Activated T-helper 1 cell treated with Interleukin-2 at 50 U/mL for 16 hours (primary cell): Measurements from ENCODE around the gene LRRC7.
"Not testable (repeated sequence)": the region's sequence is repeated elsewhere in the genome, so short reads cannot be mapped to it uniquely, and the experiment has no call there.

ENCODE experiments used
- DNase-seq: peaks from one replicate; pipeline ENCODE4 v3.0.0-alpha.2; 2020; ENCODE audit warnings: low read depth

The LRRC7 gene

DNA sequence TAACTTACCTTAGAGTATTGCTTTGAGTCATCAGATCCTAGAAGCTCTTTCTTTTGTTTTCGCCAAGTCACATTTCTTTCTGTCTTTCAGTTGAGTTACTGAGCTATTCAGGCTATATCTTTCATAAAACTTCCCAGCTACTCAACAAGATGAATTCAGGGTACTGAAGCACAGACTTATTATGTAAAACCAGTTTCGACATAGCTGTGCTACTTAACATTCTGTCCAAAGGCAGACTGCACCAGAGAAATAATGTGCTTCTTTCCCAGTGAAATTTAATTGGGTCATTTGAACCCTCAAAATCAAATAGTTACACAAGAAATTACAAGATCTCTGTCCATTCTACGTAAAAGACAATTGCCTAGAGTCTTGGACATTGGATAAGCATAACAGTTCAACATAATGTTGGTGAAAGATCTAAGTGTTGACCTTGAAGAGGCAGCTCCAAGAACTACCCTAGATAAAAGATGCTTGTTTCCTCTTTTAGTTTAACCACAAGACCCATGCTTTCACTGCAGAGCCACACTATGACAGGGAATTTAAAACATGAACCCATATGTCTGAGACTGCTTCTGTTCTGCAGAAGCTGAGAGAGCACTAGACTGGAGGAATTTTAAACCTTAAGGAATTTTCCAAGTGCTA lies 474.5 kb downstream of the LRRC7 start:
- DNase-seq, result no peak

DNA sequence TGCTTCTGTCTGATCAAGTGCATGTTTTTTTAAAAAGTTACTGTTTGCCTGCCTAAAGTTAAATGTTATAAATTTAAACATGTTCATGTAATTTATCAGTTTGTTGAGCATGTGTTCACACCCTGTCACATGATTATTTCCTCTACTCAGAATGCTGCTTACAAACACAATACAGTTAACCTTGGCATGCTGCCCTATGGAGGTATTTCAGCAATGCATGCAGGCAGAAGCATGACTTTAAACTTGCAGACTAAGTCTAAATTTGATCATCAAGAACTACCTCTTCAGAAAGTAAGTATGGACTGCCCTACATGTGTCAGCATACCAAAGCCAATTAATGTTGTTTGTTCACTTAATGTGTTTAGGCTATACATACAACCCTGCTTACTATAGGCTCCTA lies 476.1 kb downstream of the LRRC7 start:
- no peak for DNase-seq

DNA sequence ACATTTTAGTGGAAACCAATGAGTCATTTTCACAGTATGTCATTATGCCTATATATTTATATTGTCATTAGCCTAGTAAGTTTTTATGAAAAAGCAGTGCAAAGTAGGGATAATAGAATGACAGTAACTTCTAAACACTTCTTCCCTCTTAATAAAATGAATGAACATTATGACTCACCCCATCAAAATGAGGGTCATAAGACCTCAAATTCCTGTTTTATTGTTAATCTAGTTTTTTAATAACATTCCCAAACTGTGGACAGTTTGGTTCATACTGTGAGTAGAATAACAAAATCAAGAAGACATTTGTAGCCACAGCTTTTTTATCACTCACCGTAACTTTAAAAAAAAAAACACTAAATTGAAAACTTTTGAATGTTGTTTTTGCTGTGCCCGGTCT lies 477.1 kb downstream of the LRRC7 start:
- no peak for DNase-seq

DNA sequence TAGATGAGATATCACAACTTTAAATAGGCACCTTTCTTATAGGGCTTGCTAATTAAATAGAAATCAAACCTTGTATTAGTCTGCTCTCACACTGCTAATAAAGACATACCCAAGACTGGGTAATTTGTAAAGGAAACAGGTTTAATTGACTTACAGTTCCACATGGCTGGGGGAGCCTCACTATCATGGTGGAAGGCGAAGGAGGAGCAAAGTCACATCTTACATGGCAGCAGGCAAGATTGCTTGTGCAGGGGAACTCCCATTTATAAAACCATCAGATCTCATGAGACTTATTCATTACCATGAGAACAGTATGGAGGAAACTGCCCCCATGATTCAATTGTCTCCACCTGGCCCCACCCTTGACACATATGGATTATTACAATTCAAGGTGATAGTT lies 477.9 kb downstream of the LRRC7 start:
- DNase-seq, result not testable (repeated sequence)

DNA sequence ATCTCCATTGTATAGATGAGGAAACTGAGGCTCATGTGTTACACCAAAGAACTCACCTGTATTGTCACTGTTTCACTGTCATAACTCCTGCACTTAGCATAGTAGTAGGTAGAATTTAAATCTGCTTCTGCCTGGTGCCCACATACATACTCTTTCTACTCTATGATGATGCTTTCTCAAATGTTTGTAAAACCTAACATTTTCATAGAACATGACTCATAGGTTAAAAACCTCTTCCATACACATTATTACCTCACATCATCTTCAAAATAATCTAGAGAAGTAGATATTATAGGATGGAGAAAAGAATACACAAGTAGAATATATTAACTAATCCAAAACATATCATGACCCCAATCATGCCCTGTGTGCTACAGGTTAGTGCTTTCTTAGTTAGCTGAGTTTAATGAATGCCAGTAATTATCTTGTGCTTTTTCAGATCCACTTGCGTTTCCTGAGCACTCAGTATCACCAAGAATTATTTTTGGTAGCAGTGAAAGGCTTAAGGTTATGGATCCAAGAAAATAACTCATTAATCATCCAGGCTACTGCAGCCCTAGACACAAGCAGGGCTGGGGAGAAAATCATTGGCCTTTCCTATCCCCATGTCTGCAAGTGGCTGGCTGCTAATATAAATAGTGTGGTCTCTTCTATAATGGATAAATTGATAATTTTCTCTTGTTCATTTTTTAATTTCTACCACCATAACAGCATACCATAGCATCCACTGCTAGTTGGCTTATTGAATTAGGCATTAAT lies 480.8 kb downstream of the LRRC7 start:
- no peak for DNase-seq

DNA sequence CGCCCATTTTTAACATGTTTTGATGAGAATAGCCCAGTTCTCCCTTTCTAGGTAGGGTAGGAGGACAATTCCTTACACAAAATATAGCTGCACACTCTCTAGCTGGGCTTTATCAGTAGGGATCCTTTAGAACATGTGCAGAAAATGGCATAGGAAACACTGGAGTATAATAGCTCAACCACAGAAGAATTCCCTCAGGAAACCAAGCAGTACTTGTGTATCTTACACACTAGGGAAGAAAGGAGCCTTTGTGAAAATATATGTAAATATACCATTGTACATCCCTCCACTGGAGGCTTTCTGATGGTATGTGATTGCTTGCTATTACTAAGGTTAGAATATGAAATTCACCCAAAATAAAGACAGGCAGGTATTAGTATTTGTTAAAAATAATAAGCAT lies 484.2 kb downstream of the LRRC7 start:
- DNase-seq, result no peak

DNA sequence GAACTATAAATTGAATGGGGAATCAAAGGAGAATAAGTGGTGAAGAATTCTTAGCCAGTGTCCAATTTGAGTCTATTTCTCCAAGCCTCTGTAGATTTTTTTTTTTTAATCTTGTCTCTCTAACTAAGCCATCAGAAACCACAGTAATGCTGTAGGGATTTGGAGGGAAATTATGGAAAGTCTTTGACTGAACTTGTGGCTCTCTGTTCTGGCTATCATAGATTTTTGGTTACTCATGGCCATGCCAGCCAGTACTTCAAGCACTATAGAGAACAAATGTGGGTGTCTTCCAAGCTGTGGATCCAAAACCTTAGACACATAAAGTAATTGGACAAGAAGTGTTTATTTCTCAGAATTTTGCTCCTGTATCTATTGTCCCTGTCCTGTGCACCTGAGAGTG lies 489.8 kb downstream of the LRRC7 start:
- DNase-seq, result no peak

DNA sequence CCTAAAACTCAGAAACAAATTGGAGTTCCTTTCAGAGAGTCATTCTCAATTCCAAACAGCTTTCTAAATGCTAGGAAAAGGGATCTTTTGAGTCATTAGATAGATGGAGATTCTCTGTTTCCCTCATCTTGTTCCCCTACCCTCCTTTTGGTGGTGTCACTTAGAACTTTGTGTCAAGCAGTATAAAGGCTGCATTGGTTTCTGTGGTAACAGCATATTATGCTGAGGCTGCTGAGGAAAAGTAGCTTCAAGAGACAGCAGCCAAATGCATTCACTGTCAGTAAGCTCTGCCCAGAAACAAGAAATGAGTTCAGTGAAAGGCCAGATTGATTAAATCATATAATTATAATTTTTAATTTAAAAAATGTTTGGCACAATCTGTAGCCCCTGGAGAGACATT lies 493.5 kb downstream of the LRRC7 start:
- no peak for DNase-seq

DNA sequence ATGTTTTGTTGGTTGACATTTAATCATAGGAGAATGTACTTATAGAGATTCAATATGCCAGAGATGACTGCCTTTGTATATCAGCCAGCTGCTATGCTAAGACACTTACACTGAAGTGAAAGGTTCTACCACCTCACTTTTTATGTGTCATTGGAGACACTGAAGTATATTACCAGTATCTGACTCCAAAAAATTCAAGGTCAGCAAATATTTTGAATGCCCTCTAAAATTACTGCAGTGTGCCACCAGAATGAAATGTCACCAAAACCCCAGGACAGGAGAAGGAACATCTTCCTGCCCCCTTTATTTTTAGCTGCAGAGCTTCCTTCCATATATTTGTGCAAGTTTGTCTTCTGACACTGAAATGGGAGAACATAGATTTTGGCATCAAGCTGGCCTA lies 496.1 kb downstream of the LRRC7 start:
- no peak for DNase-seq

DNA sequence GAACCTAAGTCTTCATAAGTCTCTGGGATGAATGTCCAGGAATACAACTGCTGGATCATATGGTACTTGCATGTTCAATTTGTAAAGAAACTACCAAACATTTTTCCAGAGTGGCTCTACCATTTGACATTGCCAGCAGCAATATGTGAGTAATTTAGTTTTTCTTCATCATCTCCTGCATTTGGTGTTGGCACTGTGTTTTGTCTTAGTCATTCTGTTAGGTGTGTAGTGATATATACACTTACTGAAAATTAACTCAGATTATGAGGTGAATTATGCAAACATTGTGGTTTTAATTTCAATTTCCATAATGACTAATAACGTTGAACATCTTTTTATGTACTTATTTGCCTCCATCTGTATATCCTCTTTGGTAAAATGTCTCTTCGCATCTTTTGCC lies 499.0 kb downstream of the LRRC7 start:
- no peak for DNase-seq

DNA sequence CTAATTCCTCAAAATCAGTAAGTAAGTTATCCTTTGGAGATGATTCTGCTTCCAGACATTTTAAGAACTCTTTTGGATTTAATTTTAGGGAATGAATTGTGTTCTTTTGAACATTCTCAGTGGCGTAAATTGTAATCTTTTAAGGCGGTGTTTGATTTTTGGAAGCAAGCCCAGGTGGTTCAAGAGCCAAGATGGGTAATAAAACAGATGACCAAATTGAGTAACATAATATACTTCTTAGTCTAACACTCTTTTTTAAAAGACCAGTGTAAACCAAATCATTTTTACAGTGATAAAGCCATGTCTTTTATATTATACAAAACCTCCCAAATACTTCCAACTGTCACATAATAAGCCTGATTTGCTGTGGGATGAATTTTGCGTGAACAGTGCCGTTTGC lies 503.9 kb downstream of the LRRC7 start:
- no peak for DNase-seq

DNA sequence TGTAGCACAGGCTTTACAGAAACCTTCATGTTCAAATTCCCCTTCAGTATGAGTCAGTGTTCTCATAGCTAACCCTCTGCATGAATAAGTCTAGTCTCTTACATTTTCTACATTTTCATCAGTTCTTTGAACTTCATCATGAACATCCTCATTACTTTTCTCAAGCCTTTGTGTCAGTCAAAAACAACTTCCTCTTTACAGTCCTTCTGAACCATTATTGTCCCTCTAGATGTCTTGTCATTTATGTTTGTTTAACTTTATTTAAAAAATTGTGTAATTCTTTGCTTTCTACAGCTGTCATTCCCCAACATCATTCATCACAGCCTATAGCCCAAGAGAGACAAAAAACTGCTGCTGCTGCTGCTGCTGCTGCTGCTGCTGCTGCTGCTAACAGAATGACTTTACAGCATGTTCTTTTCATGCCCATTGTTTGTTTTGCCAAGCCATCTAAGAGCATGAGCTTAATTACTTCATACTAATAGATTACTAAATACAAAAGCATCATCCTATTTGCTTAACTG lies 504.6 kb downstream of the LRRC7 start:
- DNase-seq, result no peak

DNA sequence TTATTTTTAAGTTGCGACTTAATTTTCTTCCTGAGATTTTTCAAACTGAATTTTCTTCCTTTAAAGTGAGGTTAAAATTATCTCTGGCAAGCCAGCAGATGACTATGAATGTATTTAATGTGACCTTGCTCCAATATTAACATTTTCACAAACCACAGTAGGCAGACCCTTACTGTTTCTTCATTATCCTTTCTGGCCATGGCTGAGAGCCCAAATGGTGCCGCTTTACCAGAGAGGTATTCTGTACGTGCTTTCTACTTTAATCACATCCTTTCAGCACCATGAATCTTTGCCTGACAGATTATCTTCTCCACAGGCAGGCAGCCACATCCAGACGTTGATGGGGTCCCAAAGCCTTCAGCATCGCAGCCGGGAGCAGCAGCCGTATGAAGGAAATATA lies 508.0 kb downstream of the LRRC7 start:
- no peak for DNase-seq

DNA sequence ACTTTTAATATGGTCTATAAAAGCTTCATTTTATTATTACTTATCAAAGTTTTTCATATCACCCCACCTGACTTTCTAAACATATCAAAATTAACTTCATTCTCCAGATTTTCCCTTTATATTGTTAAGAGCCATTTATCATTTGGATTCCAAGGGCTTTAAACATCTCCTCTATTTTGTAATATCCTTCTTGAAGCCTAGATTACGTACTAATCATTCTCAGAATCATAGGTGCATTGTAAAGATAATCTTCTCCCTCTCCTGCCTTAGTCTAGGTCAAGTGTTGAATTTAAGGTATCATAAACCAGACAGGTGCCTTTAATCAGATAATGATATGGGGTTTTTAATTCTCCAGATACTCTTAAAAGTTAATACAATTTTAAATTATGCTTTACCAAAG lies 509.3 kb downstream of the LRRC7 start:
- DNase-seq, result no peak

DNA sequence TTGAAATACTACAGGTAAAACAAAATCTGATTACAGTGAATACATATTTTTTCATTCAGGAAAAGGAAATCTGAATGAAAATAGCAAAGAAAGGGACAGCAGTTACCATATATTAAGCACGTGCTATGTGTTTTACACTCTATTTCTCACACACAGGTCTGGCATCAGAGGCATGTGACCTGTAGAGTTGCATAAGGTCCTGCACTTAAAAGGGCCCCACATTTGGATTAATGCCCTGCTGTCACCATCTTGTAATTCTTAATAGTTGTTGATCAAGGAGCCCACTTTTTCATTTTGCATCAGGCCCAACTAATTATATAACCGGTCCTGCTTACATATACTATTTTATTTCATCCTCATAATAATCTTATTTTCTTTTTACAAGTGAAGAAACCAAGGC lies 511.8 kb downstream of the LRRC7 start:
- no peak for DNase-seq

DNA sequence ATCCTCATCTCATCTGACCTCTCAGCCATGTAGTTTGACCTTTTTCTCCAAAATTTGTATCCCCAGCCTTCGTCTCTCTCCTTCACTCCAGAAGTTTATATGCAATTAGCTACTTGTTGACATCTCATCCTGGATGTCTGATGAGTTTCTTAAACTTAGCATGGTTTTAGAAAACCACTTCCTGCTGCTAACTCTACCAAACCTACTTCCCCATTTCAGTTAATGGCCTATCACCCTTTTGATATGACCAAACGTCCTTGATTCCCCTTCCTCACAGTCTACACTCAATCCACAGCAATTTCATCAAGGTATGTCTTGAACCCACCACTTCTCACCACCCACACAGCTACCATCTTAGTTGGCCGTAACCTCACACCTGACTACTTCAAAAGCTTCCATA lies 515.8 kb downstream of the LRRC7 start:
- DNase-seq, result no peak

DNA sequence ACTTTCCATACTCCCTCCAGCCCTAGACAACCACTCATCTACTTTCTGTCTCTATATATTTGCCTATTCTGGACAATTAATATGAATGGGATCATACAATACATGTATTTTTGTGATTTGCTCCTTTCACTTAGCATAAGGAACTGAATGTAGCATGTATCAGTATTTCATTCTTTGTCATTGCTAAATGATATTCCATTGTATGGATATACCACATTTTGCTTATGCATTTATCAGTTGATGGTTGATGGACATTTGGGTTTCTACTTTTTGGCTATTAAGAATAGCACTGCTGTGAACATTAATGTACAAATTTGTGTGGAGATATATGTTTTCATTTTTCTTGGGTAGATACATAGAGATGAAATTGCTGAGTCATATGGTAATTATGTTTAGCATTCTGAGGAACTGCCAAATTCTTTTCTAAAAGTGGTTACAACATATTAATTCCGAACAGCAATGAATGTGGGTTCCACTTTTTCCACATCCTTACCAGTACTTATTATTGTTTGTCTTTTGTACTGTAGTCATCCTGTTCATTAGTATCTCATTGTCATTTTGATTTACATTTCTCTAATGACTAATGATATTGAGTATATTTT lies 516.7 kb downstream of the LRRC7 start:
- no peak for DNase-seq

DNA sequence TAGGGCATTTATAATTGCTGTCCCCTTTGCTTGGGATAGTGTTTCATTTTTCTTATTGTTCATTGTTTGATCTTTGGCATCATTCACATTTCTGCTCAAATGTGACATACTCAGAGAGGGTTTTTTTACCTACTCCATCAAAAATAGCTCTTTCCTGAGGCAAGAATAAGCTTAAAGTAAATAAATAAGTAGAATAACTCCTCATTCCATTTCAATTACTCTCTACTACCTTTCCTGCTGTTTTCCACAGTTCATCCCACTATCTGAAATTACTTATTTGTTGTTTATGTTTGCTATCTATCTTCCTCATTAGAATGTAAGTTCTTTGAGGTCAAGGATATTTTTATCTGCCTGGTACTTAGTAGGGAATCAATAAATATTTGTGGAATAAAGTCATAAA lies 517.8 kb downstream of the LRRC7 start:
- DNase-seq, result no peak

DNA sequence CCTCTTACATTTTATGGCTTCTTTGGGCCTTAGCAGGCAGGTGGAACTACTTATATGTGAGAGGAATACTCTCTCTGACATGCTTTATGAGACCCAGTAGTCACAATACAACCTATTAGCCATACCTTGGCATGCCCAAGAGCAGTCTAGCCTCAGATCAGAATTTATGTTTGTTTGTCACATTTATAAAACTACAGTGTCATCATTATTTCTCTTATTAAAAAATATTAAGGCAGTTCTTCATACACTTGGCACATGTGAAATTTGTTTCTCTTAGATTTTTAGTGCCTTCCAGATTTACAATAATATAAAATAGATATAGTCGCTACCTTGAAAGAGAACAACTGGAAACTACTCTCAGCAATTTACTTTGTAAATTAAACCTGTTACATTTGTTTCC lies 519.2 kb downstream of the LRRC7 start:
- DNase-seq, result no peak

DNA sequence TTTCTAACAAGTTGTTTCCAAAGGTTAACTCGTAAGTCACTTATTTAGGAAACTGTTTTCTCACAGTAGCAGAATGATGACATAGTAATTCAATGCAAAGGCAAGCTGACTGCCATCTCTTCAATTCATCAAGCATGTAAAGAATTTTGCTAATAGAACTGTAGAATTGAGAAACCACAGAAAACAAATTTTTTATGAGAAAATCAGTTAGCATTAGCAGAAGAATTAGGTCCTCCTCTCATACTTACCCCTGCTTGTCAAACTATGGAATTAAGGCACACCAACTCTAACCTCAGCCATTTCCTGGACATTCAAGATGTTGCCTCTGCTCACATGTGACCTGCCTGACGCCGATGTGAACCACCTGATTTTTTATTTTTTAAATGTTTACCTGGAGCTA lies 522.4 kb downstream of the LRRC7 start:
- no peak for DNase-seq

DNA sequence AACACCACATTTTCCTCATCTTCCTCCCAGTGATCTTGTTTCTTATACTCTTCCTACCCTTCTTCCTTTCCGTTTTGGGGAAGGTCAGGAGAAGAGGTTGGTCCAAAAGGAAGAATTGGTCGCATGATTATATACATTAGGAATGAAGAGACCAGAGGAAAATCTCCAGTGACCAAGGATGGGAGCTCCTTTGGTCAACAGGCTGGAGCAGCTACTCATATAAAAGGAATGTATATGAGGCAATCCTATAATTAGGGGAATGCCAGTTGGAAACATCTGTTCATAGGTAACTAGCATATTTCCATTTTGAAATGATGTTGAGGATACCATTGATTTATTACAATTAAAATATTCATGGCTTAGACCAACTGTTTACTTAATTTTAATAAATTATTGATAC lies 523.2 kb downstream of the LRRC7 start:
- no peak for DNase-seq

DNA sequence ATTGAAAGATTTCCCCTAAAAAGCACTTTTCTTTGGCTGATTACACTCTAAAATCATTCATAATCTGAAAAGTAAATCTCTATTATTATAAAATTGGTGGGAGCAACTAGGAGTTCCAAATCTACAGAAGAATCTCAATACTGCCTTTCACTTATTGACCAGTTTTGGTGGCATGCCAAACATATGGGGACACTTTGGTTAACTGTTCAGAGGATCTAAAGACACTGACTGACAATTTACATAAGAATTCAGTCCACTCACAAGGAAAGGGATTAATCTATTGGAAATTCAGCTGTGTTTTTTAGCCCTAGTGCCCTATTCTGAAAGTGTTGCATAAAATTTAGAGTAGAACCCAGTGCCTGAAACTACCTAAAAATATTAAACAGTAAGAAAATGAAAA lies 524.1 kb downstream of the LRRC7 start:
- DNase-seq, result no peak

DNA sequence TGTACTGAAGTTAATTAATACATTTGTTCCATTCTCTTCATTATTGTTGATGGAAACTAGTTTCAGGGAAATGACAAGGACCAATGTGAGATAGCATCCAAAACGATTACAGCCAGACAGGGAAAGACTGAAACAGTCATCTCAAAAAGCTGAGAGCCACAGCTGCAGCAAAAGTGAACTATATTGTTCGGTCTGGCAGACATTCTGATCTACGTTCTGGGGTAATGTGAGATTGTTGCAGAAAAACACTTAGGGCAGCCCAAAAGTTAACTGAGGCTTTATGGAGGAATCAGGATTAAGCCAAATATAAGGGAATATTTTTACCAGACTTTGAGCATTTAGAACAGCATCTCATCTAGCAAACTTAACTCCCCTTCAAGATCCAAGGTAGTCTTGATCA lies 524.8 kb downstream of the LRRC7 start:
- DNase-seq, result no peak
